Upper lobe of left lung (tissue), 4 donors: ENCODE results near the gene LCN2.

Experiments
- POLR2A ChIP-seq, 4 donors: fragments of 450-650 bp; IDR thresholded peaks; one replicate each; pipeline ENCODE4 v1.5.1; 2016 to 2017; ENCODE audit warnings: antibody characterized with exemption in 4 of 4, mild to moderate bottlenecking in 2 of 4
- POLR2AphosphoS5 ChIP-seq, 2 donors: sonication (generic); formaldehyde crosslinking; IDR thresholded peaks; one replicate each; pipeline ENCODE4 v1.5.1; 2017; ENCODE audit warnings: antibody characterized with exemption in 2 of 2
- TF ChIP-seq, protein P1 (sequence below), 6 experiments: fragments of 450-650 bp in 4 of 6; fragments of 200-600 bp in 2 of 6; sonication (generic) in 2 of 6; IDR thresholded peaks; one replicate each; pipeline ENCODE4 v1.5.1; 2016 to 2019; ENCODE audit warnings: antibody characterized with exemption in 6 of 6

DNA sequence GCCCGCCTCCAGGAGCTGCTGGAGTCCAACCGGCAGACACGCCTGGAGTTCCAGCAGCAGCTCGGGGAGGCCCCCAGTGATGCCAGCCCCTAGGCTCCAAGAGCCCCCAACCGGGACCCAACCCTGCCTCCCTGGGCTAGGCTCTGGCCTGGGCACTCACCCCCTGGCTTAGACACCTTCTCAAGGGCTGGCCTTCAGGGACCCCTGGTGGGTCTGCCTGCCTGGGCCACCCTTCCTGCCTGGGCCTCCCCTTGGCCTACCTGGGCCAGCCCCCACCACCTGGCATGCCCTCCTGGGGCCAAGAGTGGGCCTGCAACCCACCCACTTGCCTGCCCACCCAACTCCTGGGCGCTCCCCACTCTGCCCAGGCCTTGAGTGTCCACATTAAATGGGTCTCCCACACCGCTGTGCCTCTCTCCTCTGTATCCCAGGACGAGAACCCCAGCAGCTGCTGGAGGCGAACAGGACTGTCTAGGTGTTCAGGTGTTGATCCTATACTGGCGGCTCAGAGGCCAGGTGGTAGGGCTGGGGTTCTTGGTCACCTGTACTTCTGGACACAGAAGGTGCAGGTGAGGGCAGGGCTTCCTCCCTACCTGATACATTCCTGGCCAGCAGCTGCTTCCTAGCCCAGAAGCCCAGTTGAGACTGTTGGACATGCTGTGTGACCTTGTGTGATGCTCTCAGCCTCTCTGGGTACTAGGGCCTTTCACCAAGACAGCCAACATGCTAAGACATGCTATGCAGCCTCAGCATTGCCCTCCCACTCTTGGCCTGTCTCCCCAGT is 14.5 kb downstream of the LCN2 start:
- TF ChIP-seq, protein P1, sequence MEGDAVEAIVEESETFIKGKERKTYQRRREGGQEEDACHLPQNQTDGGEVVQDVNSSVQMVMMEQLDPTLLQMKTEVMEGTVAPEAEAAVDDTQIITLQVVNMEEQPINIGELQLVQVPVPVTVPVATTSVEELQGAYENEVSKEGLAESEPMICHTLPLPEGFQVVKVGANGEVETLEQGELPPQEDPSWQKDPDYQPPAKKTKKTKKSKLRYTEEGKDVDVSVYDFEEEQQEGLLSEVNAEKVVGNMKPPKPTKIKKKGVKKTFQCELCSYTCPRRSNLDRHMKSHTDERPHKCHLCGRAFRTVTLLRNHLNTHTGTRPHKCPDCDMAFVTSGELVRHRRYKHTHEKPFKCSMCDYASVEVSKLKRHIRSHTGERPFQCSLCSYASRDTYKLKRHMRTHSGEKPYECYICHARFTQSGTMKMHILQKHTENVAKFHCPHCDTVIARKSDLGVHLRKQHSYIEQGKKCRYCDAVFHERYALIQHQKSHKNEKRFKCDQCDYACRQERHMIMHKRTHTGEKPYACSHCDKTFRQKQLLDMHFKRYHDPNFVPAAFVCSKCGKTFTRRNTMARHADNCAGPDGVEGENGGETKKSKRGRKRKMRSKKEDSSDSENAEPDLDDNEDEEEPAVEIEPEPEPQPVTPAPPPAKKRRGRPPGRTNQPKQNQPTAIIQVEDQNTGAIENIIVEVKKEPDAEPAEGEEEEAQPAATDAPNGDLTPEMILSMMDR (IDR thresholded peaks at IDR 0.05), result no peak
- no peak for TF ChIP-seq POLR2A (IDR thresholded peaks at IDR 0.05)
- TF ChIP-seq POLR2AphosphoS5 (IDR thresholded peaks at IDR 0.05), result no peak
